Endothelial cell of umbilical vein (primary cell): Measurements from ENCODE around the gene PGAM2. TPM values are rescaled to one million over a fixed set of nuclear protein-coding genes. Genes with fewer than 3 reads are reported as not detected.

Experiments used
- BruUV-seq: library from RNA; stranded (reverse); fragments of 400-500 nt; replicated peaks from 2 replicates; lab custom pipeline; 2021; lab: Mats Ljungman, UMichigan
- CTCF ChIA-PET: fragments of 300-600, 350-600 bp; sonication (Branson Sonifier 250); formaldehyde crosslinking; loops from one replicate; lab custom pipeline; 2021; ENCODE audit warnings: antibody characterized with exemption, inconsistent platforms; lab: Charles Lee
- POLR2A ChIA-PET: fragments of 300-600, 350-600 bp; sonication (Branson Sonifier 250); formaldehyde crosslinking; loops from one replicate; lab custom pipeline; 2021; ENCODE audit warnings: antibody characterized with exemption, inconsistent platforms; lab: Charles Lee
- DNase-seq: peaks from one replicate; pipeline ENCODE4 v3.0.0-alpha.2; 2011; ENCODE audit warnings: low read depth, low spot score
- FAIRE-seq: peaks from 2 replicates; lab custom pipeline; 2011; peaks lifted over from hg19 to GRCh38; lab: Jason Lieb, UNC
- H2AFZ ChIP-seq: 2 replicates; pipeline ENCODE4 v1.6.0; 2012; ENCODE audit warnings: low read depth, low read length, control low read depth, inconsistent platforms
- H3K27ac ChIP-seq: 2 replicates; pipeline ENCODE4 v1.5.1; 2011; ENCODE audit warnings: low read depth, mild to moderate bottlenecking, control low read depth, low read length, moderate library complexity; ENCODE audit not compliant: insufficient read depth
- H3K27me3 ChIP-seq, 2 experiments: 2 replicates each; pipeline versions ENCODE4 v1.6.0 to v1.6.1; 2011; ENCODE audit warnings: low read length in 2 of 2, mixed read lengths in 1 of 2; ENCODE audit not compliant: control insufficient read depth in 2 of 2, insufficient read depth in 2 of 2
- H3K36me3 ChIP-seq, 2 experiments: 2 replicates in 1 of 2; 3 replicates in 1 of 2; pipeline ENCODE4 v1.5.1; 2011; ENCODE audit warnings: low read length in 2 of 2, mild to moderate bottlenecking in 1 of 2, moderate library complexity in 1 of 2; ENCODE audit not compliant: control insufficient read depth in 2 of 2, insufficient read depth in 2 of 2; ENCODE audit errors: extremely low read depth in 1 of 2
- H3K4me1 ChIP-seq: 3 replicates; pipeline ENCODE4 v1.5.1; 2011; ENCODE audit warnings: mild to moderate bottlenecking, low read length; ENCODE audit not compliant: control insufficient read depth, insufficient read depth; ENCODE audit errors: extremely low read depth
- H3K4me2 ChIP-seq: 2 replicates; pipeline ENCODE4 v1.6.1; 2011; ENCODE audit warnings: low read length, control low read depth, mixed read lengths; ENCODE audit not compliant: insufficient read depth
- H3K4me3 ChIP-seq, 3 experiments: fragments of 200-600 bp in 1 of 3; sonication (generic), shearing (Covaris generic) in 1 of 3; replicated peaks in 1 of 3; 2 replicates each; pipeline ENCODE4 v1.5.1; 2011 to 2016; ENCODE audit warnings: control low read depth in 3 of 3, low read length in 3 of 3, mild to moderate bottlenecking in 2 of 3, inconsistent platforms in 1 of 3, low read depth in 1 of 3, moderate library complexity in 1 of 3; ENCODE audit not compliant: insufficient read depth in 1 of 3
- H3K79me2 ChIP-seq: 2 replicates; pipeline ENCODE4 v1.6.0; 2012; ENCODE audit warnings: low read length, inconsistent platforms; ENCODE audit not compliant: control insufficient read depth, insufficient read depth
- H3K9ac ChIP-seq: replicated peaks from 2 replicates; pipeline ENCODE3; 2011; ENCODE audit warnings: low read length, control low read depth; ENCODE audit not compliant: insufficient read depth; ENCODE audit errors: extremely low read depth
- H3K9me1 ChIP-seq: replicated peaks from 3 replicates; pipeline ENCODE4 v1.6.0; 2011; ENCODE audit warnings: mild to moderate bottlenecking, low read length; ENCODE audit not compliant: control insufficient read depth, insufficient read depth; ENCODE audit errors: extremely low read depth
- H3K9me3 ChIP-seq: replicated peaks from 2 replicates; pipeline ENCODE4 v1.5.1; 2012; ENCODE audit warnings: low read length, inconsistent platforms; ENCODE audit not compliant: control insufficient read depth, insufficient read depth
- H4K20me1 ChIP-seq: replicated peaks from 2 replicates; pipeline ENCODE3; 2011; ENCODE audit warnings: mild to moderate bottlenecking, low read length; ENCODE audit not compliant: control insufficient read depth, insufficient read depth; ENCODE audit errors: extremely low read depth
- FOS ChIP-seq: IDR thresholded peaks from 2 replicates; pipeline ENCODE4 v1.6.1; 2011; ENCODE audit warnings: mild to moderate bottlenecking, low read length, moderate library complexity, borderline replicate concordance; ENCODE audit not compliant: insufficient read depth
- GATA2 ChIP-seq: IDR thresholded peaks from 2 replicates; pipeline ENCODE4 v1.7.0; 2011; ENCODE audit warnings: low read depth, mild to moderate bottlenecking, moderate library complexity, mixed read lengths, low read length; ENCODE audit not compliant: insufficient read length, insufficient read depth
- JUN ChIP-seq: IDR thresholded peaks from 2 replicates; pipeline ENCODE4 v1.6.1; 2011; ENCODE audit warnings: borderline replicate concordance, low read depth; ENCODE audit not compliant: insufficient read length, insufficient read depth
- MYC ChIP-seq: IDR thresholded peaks from one replicate; pipeline ENCODE4 v1.6.1; 2011; ENCODE audit warnings: mild to moderate bottlenecking, low read depth, low read length
- POLR2AphosphoS5 ChIP-seq: IDR thresholded peaks from 2 replicates; pipeline ENCODE4 v1.6.1; 2012; ENCODE audit warnings: low read depth, mild to moderate bottlenecking, control low read depth, low read length, moderate library complexity; ENCODE audit not compliant: insufficient read depth
- dilution Hi-C: fragments of 300-500 bp; cut with MboI; formaldehyde crosslinking; loops from one replicate; pipeline ENCODE4 v1.15.0; 2019; ENCODE audit warnings: low sequenced_read_pairs; ENCODE audit not compliant: extremely low pct_ligation_motif_present
- intact Hi-C: fragments of 100-400 bp; cut with micrococcal nuclease; formaldehyde crosslinking; loops from one replicate; pipeline ENCODE4 v1.10.0; 2022
- polyA plus RNA-seq, 4 experiments: library from polyadenylated mRNA; depleted of rRNA in 3 of 4; stranded (reverse) in 3 of 4; unstranded in 1 of 4; fragments of >200 nt; gene quantifications; 2 replicates each; pipeline versions ENCODE4 v1.2.1 to v1.2.3, GENCODE V29; 2011 to 2012; ENCODE audit warnings: missing spikeins in 1 of 4
- total RNA-seq: library from RNA; stranded (reverse); gene quantifications from 2 replicates; pipeline ENCODE4 v1.2.3, GENCODE V29; 2021
- TF ChIP-seq, protein P1 (sequence below), 2 donors: IDR thresholded peaks; 1 replicate in 1 of 2; 2 replicates in 1 of 2; pipeline ENCODE4 v1.5.1; 2011; ENCODE audit warnings: low read length in 2 of 2, mild to moderate bottlenecking in 2 of 2, moderate library complexity in 2 of 2, control low read depth in 1 of 2, inconsistent platforms in 1 of 2, low read depth in 1 of 2; ENCODE audit not compliant: insufficient read depth in 1 of 2; ENCODE audit errors: extremely low read depth in 1 of 2

PGAM2 gene
- total and polyA plus RNA-seq, 2 donors (not counting 3 experiments of a cell fraction or from before 2014, with no cell fraction given), result 0.19 TPM; not detected in 1

DNA sequence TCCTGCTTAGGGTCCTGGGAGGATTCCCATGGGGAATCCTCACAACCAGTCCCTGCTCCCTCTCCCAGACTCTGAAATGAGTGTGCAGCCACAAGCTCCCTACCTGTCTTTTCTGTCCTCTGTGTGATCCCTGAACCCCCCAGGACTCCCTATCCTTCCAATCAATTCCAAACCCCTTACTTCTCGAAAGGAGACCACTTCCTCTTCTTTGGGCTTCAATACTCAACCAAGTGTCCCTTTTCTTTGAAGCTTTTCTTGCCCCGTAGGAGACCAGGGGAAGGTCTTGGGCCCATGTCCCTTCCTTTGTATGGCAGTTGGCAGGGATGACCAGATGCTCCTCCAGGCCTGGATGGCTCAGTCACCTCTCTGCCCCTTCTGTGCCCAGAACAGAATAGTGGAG, 40.5 kb upstream of the PGAM2 start:
- Histone ChIP-seq H3K4me1 (peaks cover 3% of the 10 kb centered on the region), H2AFZ (no peak overlapping the region), H3K36me3 (no peaks in the 10 kb centered on the region), H3K9ac (no peak overlapping the region), H3K79me2 (peaks cover 5% of the 10 kb centered on the region), H3K27ac (no peak overlapping the region), H3K4me2 (no peak overlapping the region), H3K4me3 (no peak overlapping the region), H3K9me1 (no peaks in the 10 kb centered on the region), H3K27me3 (no peaks in the 10 kb centered on the region), H3K9me3 (no peaks in the 10 kb centered on the region), H4K20me1 (no peaks in the 10 kb centered on the region)
- ChIA-PET CTCF (interaction anchor here (1.2 to 2.8 kb wide), 5 partner anchors 10 to 33 kb away, joined by 3 to 17 read pairs (median 6); partner anchors contain the start of gene POLD2), POLR2A (no interaction called here)
- no peak for FAIRE-seq
- DNase-seq, result no peak
- intact Hi-C loops (loop anchor here (2.0 kb wide), 2 partner anchors 17 to 23 kb away; partner anchors contain the start of genes POLD2 and POLM), dilution Hi-C loops (no loop called here)
- no TSS peak for BruUV-seq
- TF ChIP-seq MYC (no peak), POLR2AphosphoS5 (no peak), GATA2 (no peak), JUN (no peak), FOS (no peak)
- TF ChIP-seq, protein P1, sequence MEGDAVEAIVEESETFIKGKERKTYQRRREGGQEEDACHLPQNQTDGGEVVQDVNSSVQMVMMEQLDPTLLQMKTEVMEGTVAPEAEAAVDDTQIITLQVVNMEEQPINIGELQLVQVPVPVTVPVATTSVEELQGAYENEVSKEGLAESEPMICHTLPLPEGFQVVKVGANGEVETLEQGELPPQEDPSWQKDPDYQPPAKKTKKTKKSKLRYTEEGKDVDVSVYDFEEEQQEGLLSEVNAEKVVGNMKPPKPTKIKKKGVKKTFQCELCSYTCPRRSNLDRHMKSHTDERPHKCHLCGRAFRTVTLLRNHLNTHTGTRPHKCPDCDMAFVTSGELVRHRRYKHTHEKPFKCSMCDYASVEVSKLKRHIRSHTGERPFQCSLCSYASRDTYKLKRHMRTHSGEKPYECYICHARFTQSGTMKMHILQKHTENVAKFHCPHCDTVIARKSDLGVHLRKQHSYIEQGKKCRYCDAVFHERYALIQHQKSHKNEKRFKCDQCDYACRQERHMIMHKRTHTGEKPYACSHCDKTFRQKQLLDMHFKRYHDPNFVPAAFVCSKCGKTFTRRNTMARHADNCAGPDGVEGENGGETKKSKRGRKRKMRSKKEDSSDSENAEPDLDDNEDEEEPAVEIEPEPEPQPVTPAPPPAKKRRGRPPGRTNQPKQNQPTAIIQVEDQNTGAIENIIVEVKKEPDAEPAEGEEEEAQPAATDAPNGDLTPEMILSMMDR (IDR thresholded peaks at IDR 0.05; ENCODE audit: extremely low read depth in 1 of 2, insufficient read depth in 1 of 2, low read depth in 1 of 2, low read length in 2 of 2), result no peak
